Stomach (tissue), 9 donors: ENCODE results near the gene MYBPC3. TPM values are rescaled to one million over a fixed set of nuclear protein-coding genes. Genes with fewer than 3 reads are reported as not detected.
A peak's percentile ranks its signal among the peaks of the same experiment; 100 is the strongest.

Source experiments
- DNase-seq, 2 donors: peaks; one replicate each; pipeline versions ENCODE4 v3.0.0 to v3.0.0-alpha.2; 2013 to 2019
- H3K27ac ChIP-seq, 5 donors: fragments of 200-600 bp in 4 of 5; sonication (generic) in 4 of 5; one replicate each; pipeline ENCODE4 v1.5.1; 2013 to 2019; ENCODE audit warnings: mild to moderate bottlenecking in 1 of 5, moderate library complexity in 1 of 5
- H3K27me3 ChIP-seq, 3 donors: fragments of 200-600 bp; sonication (generic); one replicate each; pipeline ENCODE4 v1.5.1; 2017 to 2019; ENCODE audit warnings: mixed run types in 1 of 3
- H3K36me3 ChIP-seq, 4 donors: fragments of 200-600 bp; sonication (generic); 1 replicate in 3 of 4; 2 replicates in 1 of 4; pipeline ENCODE4 v1.5.1; 2016 to 2019
- H3K4me1 ChIP-seq, 4 donors: fragments of 200-600 bp; sonication (generic); one replicate each; pipeline ENCODE4 v1.5.1; 2016 to 2019
- H3K4me3 ChIP-seq, 4 donors: fragments of 200-600 bp; sonication (generic) in 3 of 4; one replicate each; pipeline ENCODE4 v1.5.1; 2016 to 2019; ENCODE audit warnings: mild to moderate bottlenecking in 1 of 4
- H3K9me3 ChIP-seq, 4 donors: fragments of 200-600 bp; sonication (generic); one replicate each; pipeline ENCODE4 v1.5.1; 2016 to 2019
- CTCF ChIP-seq, 7 experiments: fragments of 450-650 bp in 4 of 7; fragments of 200-600 bp in 3 of 7; sonication (generic) in 3 of 7; IDR thresholded peaks; one replicate each; pipeline ENCODE4 v1.5.1; 2016 to 2019; ENCODE audit warnings: antibody characterized with exemption in 7 of 7, control low read depth in 2 of 7, mild to moderate bottlenecking in 1 of 7
- EP300 ChIP-seq: sonication (generic); formaldehyde crosslinking; IDR thresholded peaks from one replicate; pipeline ENCODE4 v1.6.1; 2017; ENCODE audit warnings: antibody characterized with exemption
- POLR2A ChIP-seq, 4 donors: fragments of 450-650 bp; IDR thresholded peaks; one replicate each; pipeline ENCODE4 v1.6.1; 2016; ENCODE audit warnings: antibody characterized with exemption in 4 of 4, control low read depth in 2 of 4, mild to moderate bottlenecking in 1 of 4, moderate library complexity in 1 of 4
- POLR2AphosphoS5 ChIP-seq, 3 donors: sonication (generic); formaldehyde crosslinking; IDR thresholded peaks; one replicate each; pipeline ENCODE4 v1.6.1; 2016; ENCODE audit warnings: antibody characterized with exemption in 3 of 3
- WGBS, 5 donors: extraction: QIAGEN DNeasy Blood & Tissue Kit in 3 of 5; methylation state at CpG; one replicate each; pipeline versions ENCODE4 v1.1.5 to v1.1.7; 2013 to 2018; 5-methylcytosine and 5-hydroxymethylcytosine counted together
- intact Hi-C: fragments of 100-400 bp; cut with DNase I; formaldehyde crosslinking; loops from one replicate; pipeline ENCODE4 v1.15.1; 2023; ENCODE audit warnings: low total_unique reads
- polyA plus RNA-seq, 3 donors: library from polyadenylated mRNA; stranded (reverse); fragments of 200-250 nt; gene quantifications; one replicate each; pipeline ENCODE4 v1.2.3, GENCODE V29; 2013
- total RNA-seq, 5 donors: library from RNA; depleted of rRNA; stranded (reverse); fragments of >200 nt; gene quantifications; one replicate each; pipeline versions ENCODE4 v1.1.0 to v1.2.3, GENCODE V29; 2014 to 2016
- donor health status: healthy with polysubstance abuse.
- donor health status: Bipolar disorder and iron deficiency.
- donor health status: healthy.

Gene MYBPC3
- total and polyA plus RNA-seq, 8 donors = 0.72 to 15.6 (median 1.5) TPM; not detected in 2

- intact Hi-C loops = no loop called here
- peaks cover 0 to 24% (median 2%) of the 10 kb centered on the region in 4 donors for H3K4me1 ChIP-seq
- TF ChIP-seq CTCF (IDR thresholded peaks at IDR 0.05) (no peak), EP300 (no peak), POLR2AphosphoS5 (IDR thresholded peaks at IDR 0.05) (no peak), POLR2A (IDR thresholded peaks at IDR 0.05) (no peak)
- no peaks in the 10 kb centered on the region for H3K9me3 ChIP-seq
- DNase-seq = no peak
- no peaks in the 10 kb centered on the region for H3K27me3 ChIP-seq
- H3K4me3 ChIP-seq = no peak overlapping the region
- peak overlapping the region in 3 of 5 donors; percentile 44 to 90 (median 85) for H3K27ac ChIP-seq
- whole genome bisulfite sequencing, 5 donors = 93 to 100% (median 97%) methylated on average over 2 to 6 of the region's 6 CpGs
- H3K36me3 ChIP-seq = no peaks in the 10 kb centered on the region
Measured at GRCh38 chr11:47390422-47390760, 37.9 kb upstream of the MYBPC3 start.

- H3K27me3 ChIP-seq = no peaks in the 10 kb centered on the region
- H3K4me3 ChIP-seq = no peak overlapping the region
- peaks cover 0 to 24% (median 0%) of the 10 kb centered on the region in 4 donors for H3K4me1 ChIP-seq
- H3K9me3 ChIP-seq = no peaks in the 10 kb centered on the region
- intact Hi-C loops = no loop called here
- H3K27ac ChIP-seq = peak overlapping the region in 2 of 5 donors; percentile 85 to 90
- TF ChIP-seq CTCF (IDR thresholded peaks at IDR 0.05) (no peak), EP300 (no peak), POLR2A (IDR thresholded peaks at IDR 0.05) (no peak), POLR2AphosphoS5 (IDR thresholded peaks at IDR 0.05) (no peak)
- no peaks in the 10 kb centered on the region for H3K36me3 ChIP-seq
- 86 to 90% (median 88%) methylated on average over 17 of the region's 17 CpGs for WGBS, 5 donors
- peak in 1 of 2 donors; percentile 12 for DNase-seq
Measured at GRCh38 chr11:47389577-47390421, 37.3 kb upstream of the MYBPC3 start.

GRCh38 chr11:47388697-47389576 is 36.4 kb upstream of the MYBPC3 start:
- TF ChIP-seq POLR2AphosphoS5 (IDR thresholded peaks at IDR 0.05) = no peak
- no peak for TF ChIP-seq POLR2A (IDR thresholded peaks at IDR 0.05)
- no peak for TF ChIP-seq EP300
- TF ChIP-seq CTCF (IDR thresholded peaks at IDR 0.05) = no peak
- Histone ChIP-seq H3K36me3 (no peaks in the 10 kb centered on the region), H3K4me3 (no peak overlapping the region), H3K9me3 (no peaks in the 10 kb centered on the region), H3K27ac (peak overlapping the region in 2 of 5 donors; percentile 85 to 90), H3K27me3 (no peaks in the 10 kb centered on the region), H3K4me1 (peaks cover 0 to 24% (median 0%) of the 10 kb centered on the region in 4 donors)
- intact Hi-C loops = no loop called here
- DNase-seq = no peak
- 73 to 85% (median 80%) methylated on average over 24 to 28 of the region's 28 CpGs for WGBS, 5 donors

GRCh38 chr11:47387944-47388696 is 35.6 kb upstream of the MYBPC3 start:
- intact Hi-C loops = no loop called here
- no peaks in the 10 kb centered on the region for H3K27me3 ChIP-seq
- 67 to 82% (median 68%) methylated on average over 13 of the region's 13 CpGs for WGBS, 5 donors
- no peak for TF ChIP-seq POLR2A (IDR thresholded peaks at IDR 0.05)
- H3K4me1 ChIP-seq = peaks cover 0 to 16% (median 0%) of the 10 kb centered on the region in 4 donors
- no peaks in the 10 kb centered on the region for H3K36me3 ChIP-seq
- DNase-seq = peak in 1 of 2 donors; percentile 9
- peak overlapping the region in 2 of 5 donors; percentile 85 to 90 for H3K27ac ChIP-seq
- no peak overlapping the region for H3K4me3 ChIP-seq
- H3K9me3 ChIP-seq = no peaks in the 10 kb centered on the region
